ENCODE measurements around the gene PLEKHG7.

- TF ChIP-seq POLR2A (IDR thresholded peaks at IDR 0.05): no peak
- TF ChIP-seq CTCF (IDR thresholded peaks at IDR 0.05): no peak
- no peak for TF ChIP-seq EP300 (IDR thresholded peaks at IDR 0.05)
- TF ChIP-seq POLR2AphosphoS5 (IDR thresholded peaks at IDR 0.05): no peak
These were observed 28.3 kb upstream of the PLEKHG7 start for GRCh38 chr12:92674500-92674899.
